GM12878 (cell line): Measurements from ENCODE around the gene IFRD2. TPM values are rescaled to one million over a fixed set of nuclear protein-coding genes. Genes with fewer than 3 reads are reported as not detected.
A peak's percentile ranks its signal among the peaks of the same experiment; 100 is the strongest.

Source experiments
- ATF2 ChIP-seq: IDR thresholded peaks from 2 replicates; pipeline ENCODE4 v1.6.1; 2012; ENCODE audit warnings: low read length, inconsistent platforms
- ATF3 ChIP-seq: IDR thresholded peaks from 2 replicates; pipeline ENCODE4 v1.6.1; 2011; ENCODE audit warnings: low read depth, mild to moderate bottlenecking, low read length, moderate library complexity, borderline replicate concordance; ENCODE audit errors: extremely low read depth
- ETV6 ChIP-seq, 2 experiments: fragments of 450-650 bp in 1 of 2; IDR thresholded peaks in 1 of 2; conservative IDR thresholded peaks in 1 of 2; 2 replicates each; pipeline ENCODE4 v1.6.1; 2014; ENCODE audit warnings: antibody characterized with exemption in 1 of 2, borderline replicate concordance in 1 of 2, low read depth in 1 of 2, mild to moderate bottlenecking in 1 of 2, moderate library complexity in 1 of 2
- KAT2A ChIP-seq: conservative IDR thresholded peaks from 2 replicates; pipeline ENCODE4 v1.6.1; 2011; ENCODE audit warnings: low read depth, low read length; ENCODE audit not compliant: control insufficient read depth
- MEF2B ChIP-seq: fragments of 450-650 bp; IDR thresholded peaks from 2 replicates; pipeline ENCODE4 v1.6.1; 2018; ENCODE audit warnings: mild to moderate bottlenecking, moderate library complexity; ENCODE audit not compliant: partially characterized antibody, poor library complexity, severe bottlenecking
- NFXL1 ChIP-seq: fragments of 450-650 bp; IDR thresholded peaks from 2 replicates; pipeline ENCODE4 v1.6.1; 2017; ENCODE audit warnings: antibody characterized with exemption, mild to moderate bottlenecking, borderline replicate concordance
- PBX3 ChIP-seq: IDR thresholded peaks from 2 replicates; pipeline ENCODE4 v1.6.1; 2011; ENCODE audit warnings: mild to moderate bottlenecking, low read depth, low read length, moderate library complexity; ENCODE audit not compliant: insufficient replicate concordance
- RELA ChIP-seq: fragments of 450-650 bp; IDR thresholded peaks from 2 replicates; pipeline ENCODE4 v1.8.0; 2014; ENCODE audit warnings: borderline replicate concordance; ENCODE audit not compliant: partially characterized antibody
- SMAD1 ChIP-seq: fragments of 450-650 bp; IDR thresholded peaks from 2 replicates; pipeline ENCODE4 v1.6.1; 2018; ENCODE audit warnings: mild to moderate bottlenecking, low read depth; ENCODE audit not compliant: partially characterized antibody
- SMAD5 ChIP-seq: IDR thresholded peaks from 2 replicates; pipeline ENCODE4 v1.6.1; 2016; ENCODE audit warnings: antibody characterized with exemption, low read depth
- USF1 ChIP-seq: IDR thresholded peaks from 2 replicates; pipeline ENCODE4 v1.6.1; 2011; ENCODE audit warnings: borderline replicate concordance, low read depth, mild to moderate bottlenecking, moderate library complexity, mixed read lengths, low read length; ENCODE audit not compliant: insufficient read depth; ENCODE audit errors: extremely low read length
- ZSCAN29 ChIP-seq: fragments of 450-650 bp; IDR thresholded peaks from 2 replicates; pipeline ENCODE4 v1.6.1; 2017; ENCODE audit warnings: mild to moderate bottlenecking, moderate library complexity
- ZZZ3 ChIP-seq: IDR thresholded peaks from 2 replicates; pipeline ENCODE4 v1.6.1; 2011; ENCODE audit warnings: low read depth; ENCODE audit not compliant: control insufficient read depth, insufficient read length
- polyA plus RNA-seq, 11 experiments: library from polyadenylated mRNA; depleted of rRNA in 4 of 11; unstranded in 6 of 11; stranded (reverse) in 5 of 11; fragments of >200 nt; fragmentation: Nextera tagmentation in 4 of 11; fragmentation: Illumina TruSeq in 1 of 11; extraction: Ambion mirVana in 4 of 11; extraction: Trizol in 1 of 11; gene quantifications; 1 replicate in 1 of 11; 2 replicates in 10 of 11; pipeline versions ENCODE4 v1.2.1 to v1.2.3, GENCODE V29; 2011 to 2016; ENCODE audit warnings: inconsistent platforms in 2 of 11, missing spikeins in 2 of 11, low read depth in 1 of 11
- total RNA-seq, 4 experiments: library from RNA; depleted of rRNA in 3 of 4; stranded (reverse); fragments of >200 nt in 3 of 4; fragmentation: Illumina TruSeq in 1 of 4; extraction: Trizol in 1 of 4; gene quantifications; 2 replicates each; pipeline versions ENCODE4 v1.2.1 to v1.2.3, GENCODE V29; 2013 to 2021
- TF ChIP-seq, protein P1 (sequence below): fragments of 450-650 bp; IDR thresholded peaks from 2 replicates; pipeline ENCODE4 v1.6.1; 2016; ENCODE audit warnings: mild to moderate bottlenecking, moderate library complexity, borderline replicate concordance
- TF ChIP-seq, protein P2 (sequence below): fragments of 450-650 bp; formaldehyde crosslinking; IDR thresholded peaks from 2 replicates; pipeline ENCODE4 v1.5.0; 2022; ENCODE audit warnings: mild to moderate bottlenecking, missing genetic modification characterization

Gene IFRD2
- total and polyA plus RNA-seq, 10 of the 15 experiments (the other 5 are each of a cell fraction or from before 2014, with no cell fraction given): 19.1 to 153 (median 80.3) TPM

- TF ChIP-seq, protein P1, sequence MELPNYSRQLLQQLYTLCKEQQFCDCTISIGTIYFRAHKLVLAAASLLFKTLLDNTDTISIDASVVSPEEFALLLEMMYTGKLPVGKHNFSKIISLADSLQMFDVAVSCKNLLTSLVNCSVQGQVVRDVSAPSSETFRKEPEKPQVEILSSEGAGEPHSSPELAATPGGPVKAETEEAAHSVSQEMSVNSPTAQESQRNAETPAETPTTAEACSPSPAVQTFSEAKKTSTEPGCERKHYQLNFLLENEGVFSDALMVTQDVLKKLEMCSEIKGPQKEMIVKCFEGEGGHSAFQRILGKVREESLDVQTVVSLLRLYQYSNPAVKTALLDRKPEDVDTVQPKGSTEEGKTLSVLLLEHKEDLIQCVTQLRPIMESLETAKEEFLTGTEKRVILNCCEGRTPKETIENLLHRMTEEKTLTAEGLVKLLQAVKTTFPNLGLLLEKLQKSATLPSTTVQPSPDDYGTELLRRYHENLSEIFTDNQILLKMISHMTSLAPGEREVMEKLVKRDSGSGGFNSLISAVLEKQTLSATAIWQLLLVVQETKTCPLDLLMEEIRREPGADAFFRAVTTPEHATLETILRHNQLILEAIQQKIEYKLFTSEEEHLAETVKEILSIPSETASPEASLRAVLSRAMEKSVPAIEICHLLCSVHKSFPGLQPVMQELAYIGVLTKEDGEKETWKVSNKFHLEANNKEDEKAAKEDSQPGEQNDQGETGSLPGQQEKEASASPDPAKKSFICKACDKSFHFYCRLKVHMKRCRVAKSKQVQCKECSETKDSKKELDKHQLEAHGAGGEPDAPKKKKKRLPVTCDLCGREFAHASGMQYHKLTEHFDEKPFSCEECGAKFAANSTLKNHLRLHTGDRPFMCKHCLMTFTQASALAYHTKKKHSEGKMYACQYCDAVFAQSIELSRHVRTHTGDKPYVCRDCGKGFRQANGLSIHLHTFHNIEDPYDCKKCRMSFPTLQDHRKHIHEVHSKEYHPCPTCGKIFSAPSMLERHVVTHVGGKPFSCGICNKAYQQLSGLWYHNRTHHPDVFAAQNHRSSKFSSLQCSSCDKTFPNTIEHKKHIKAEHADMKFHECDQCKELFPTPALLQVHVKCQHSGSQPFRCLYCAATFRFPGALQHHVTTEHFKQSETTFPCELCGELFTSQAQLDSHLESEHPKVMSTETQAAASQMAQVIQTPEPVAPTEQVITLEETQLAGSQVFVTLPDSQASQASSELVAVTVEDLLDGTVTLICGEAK: no peak
- TF ChIP-seq RELA (peak; percentile 23), ATF3 (no peak), SMAD1 (no peak), KAT2A (no peak), SMAD5 (no peak), MEF2B (no peak), PBX3 (no peak), ETV6 (conservative IDR thresholded peaks at IDR 0.05 in 1 of 2, IDR thresholded peaks at IDR 0.05 in 1 of 2; ENCODE audit: borderline replicate concordance in 1 of 2, low read depth in 1 of 2) (peak in 1 of 2 experiments; percentile 68; a peak in 2 of 4 replicates), ZSCAN29 (no peak), NFXL1 (no peak), ATF2 (no peak), ZZZ3 (no peak), USF1 (no peak)
- TF ChIP-seq, protein P2, sequence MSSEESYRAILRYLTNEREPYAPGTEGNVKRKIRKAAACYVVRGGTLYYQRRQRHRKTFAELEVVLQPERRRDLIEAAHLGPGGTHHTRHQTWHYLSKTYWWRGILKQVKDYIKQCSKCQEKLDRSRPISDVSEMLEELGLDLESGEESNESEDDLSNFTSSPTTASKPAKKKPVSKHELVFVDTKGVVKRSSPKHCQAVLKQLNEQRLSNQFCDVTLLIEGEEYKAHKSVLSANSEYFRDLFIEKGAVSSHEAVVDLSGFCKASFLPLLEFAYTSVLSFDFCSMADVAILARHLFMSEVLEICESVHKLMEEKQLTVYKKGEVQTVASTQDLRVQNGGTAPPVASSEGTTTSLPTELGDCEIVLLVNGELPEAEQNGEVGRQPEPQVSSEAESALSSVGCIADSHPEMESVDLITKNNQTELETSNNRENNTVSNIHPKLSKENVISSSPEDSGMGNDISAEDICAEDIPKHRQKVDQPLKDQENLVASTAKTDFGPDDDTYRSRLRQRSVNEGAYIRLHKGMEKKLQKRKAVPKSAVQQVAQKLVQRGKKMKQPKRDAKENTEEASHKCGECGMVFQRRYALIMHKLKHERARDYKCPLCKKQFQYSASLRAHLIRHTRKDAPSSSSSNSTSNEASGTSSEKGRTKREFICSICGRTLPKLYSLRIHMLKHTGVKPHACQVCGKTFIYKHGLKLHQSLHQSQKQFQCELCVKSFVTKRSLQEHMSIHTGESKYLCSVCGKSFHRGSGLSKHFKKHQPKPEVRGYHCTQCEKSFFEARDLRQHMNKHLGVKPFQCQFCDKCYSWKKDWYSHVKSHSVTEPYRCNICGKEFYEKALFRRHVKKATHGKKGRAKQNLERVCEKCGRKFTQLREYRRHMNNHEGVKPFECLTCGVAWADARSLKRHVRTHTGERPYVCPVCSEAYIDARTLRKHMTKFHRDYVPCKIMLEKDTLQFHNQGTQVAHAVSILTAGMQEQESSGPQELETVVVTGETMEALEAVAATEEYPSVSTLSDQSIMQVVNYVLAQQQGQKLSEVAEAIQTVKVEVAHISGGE: no peak
Observed at GRCh38 chr3:50242851-50243542, 49.2 kb downstream of the IFRD2 start (continued).
